Loucy (cell line): Measurements from ENCODE around the gene MAP2K3.

ENCODE experiments used
- EZH2phosphoT487 ChIP-seq: fragments of 200-600 bp; IDR thresholded peaks from 2 replicates; pipeline ENCODE4 v1.6.1; 2018; ENCODE audit warnings: antibody characterized with exemption, mild to moderate bottlenecking, moderate library complexity, borderline replicate concordance
- TF ChIP-seq, protein P1 (sequence below): fragments of 200-600 bp; sonication (generic); conservative IDR thresholded peaks from 2 replicates; pipeline ENCODE4 v1.5.1; 2014; ENCODE audit warnings: mild to moderate bottlenecking, antibody characterized with exemption, low read length

DNA sequence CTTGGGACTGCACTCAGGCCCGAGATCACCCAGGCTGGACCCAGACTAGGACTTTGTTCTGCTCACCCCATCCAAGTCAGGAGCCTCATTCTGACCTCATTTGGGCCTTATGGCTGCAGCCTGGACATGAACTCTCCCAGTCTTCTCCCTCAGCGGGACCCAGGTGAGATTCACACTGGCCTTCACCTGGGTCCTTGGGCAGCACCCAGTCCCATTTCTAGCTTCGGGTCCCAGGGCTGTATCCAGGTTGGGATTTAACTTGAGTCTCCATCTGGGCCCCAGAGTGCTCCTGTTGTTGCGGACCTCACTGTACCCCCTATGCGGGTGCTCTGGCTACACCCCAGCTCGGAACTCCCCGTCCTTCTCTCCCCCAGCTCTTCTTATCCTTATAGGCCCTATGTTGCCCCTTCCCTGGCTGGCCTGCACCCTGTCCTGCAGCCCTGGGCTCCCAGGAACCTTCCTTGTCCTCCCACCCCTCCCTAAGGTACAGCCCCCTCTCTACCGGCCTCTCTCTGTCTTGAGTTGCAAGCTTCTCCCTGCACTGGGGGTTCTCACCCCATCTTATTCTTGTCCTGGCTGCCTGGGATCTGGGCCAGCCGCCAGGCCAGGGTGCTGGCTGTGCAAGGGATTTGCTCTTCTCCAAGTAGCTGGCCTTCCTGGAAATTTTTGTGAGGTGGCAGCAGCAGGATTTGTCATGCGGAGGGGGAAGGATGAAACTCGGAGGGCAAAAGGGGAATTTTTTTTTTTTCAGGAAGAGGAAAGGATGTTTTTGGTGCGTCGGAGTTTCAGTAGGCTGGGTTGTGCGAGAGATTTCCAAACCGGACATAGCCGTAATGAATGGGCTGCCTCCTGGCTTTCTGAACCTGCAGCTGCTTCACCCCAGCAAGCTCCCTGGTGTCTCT is 904 bp downstream of the MAP2K3 start:
- TF ChIP-seq, protein P1, sequence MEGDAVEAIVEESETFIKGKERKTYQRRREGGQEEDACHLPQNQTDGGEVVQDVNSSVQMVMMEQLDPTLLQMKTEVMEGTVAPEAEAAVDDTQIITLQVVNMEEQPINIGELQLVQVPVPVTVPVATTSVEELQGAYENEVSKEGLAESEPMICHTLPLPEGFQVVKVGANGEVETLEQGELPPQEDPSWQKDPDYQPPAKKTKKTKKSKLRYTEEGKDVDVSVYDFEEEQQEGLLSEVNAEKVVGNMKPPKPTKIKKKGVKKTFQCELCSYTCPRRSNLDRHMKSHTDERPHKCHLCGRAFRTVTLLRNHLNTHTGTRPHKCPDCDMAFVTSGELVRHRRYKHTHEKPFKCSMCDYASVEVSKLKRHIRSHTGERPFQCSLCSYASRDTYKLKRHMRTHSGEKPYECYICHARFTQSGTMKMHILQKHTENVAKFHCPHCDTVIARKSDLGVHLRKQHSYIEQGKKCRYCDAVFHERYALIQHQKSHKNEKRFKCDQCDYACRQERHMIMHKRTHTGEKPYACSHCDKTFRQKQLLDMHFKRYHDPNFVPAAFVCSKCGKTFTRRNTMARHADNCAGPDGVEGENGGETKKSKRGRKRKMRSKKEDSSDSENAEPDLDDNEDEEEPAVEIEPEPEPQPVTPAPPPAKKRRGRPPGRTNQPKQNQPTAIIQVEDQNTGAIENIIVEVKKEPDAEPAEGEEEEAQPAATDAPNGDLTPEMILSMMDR = no peak
- no peak for TF ChIP-seq EZH2phosphoT487
